ENCODE results near the gene KRT15. TPM values are rescaled to one million over a fixed set of nuclear protein-coding genes. Genes with fewer than 3 reads are reported as not detected.

Gene KRT15
- total RNA-seq, 2 donors from 2014 or later, result 0.24 to 0.37 TPM

DNA sequence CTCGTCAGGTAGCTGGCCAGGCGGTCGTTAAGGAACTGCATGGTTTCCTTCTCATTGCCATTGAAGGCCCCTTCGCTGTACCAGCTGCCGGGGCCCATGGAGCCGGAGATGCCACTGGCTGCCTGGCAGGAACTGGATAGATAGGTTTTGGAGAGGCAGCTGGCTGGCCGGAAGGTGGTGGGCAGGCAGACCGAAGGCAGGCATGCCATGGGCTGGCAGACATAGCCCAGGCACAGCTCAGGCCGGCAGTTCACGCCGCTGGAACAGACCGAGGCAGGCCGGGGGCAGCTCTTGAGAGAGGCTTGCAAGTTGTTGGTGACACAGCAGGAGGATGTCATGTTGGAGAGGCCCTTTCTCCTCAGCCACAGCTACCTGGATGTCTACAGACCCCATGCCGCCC is 51.7 kb downstream of the KRT15 start, which contains the start of gene KRT32:
KRT32 (minus strand) TSS at position 399 of the 400 bp plus-strand sequence; CDS start at position 338, 61 bp downstream.
- DNase-seq (no peak), ATAC-seq (no peak)
- intact Hi-C loops (cut with DNase I), result no loop called here

DNA sequence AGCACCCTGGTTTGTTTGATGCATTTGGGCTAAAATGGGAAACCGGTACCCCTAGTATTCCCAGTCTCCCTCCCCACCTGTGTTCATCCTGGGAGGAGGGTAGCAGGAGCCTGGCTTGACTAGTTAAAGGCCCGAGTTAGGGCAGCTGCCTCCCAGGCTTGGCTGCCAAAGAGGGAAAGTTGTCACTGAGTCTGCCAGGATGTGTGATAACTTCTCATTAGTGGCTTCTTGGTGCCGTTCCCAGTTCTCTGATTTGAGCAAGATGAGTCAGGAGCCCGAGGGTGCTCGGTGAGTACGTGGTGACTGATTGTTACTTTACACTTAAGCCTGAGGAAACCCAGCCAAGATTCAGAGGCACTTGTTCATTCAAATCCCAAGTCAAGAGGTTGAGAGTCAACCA is 54.0 kb downstream of the KRT15 start:
- peak; percentile 97 for ATAC-seq
- intact Hi-C loops (cut with DNase I), result no loop called here
- DNase-seq, result peak; percentile 65

DNA sequence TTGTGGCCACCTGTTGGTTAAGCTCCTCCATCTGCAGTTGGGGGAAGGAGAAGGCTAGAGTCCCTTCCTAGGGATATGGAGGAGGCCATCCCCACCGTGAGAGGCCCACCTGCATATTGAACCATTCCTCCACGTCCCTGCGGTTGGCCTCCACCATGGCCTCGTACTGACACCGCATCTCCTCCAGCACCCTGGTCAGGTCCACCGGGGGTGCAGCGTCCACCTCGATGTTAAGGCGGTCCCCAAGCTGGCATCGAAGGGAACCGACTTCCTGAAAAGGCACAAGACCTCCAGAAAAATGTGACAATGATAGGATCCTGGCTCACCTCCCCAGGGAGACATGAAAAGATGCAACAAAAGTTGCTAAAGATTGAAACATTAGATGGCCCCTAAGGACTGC is 54.5 kb downstream of the KRT15 start:
- intact Hi-C loops (cut with DNase I), result no loop called here
- DNase-seq (no peak), ATAC-seq (no peak)

DNA sequence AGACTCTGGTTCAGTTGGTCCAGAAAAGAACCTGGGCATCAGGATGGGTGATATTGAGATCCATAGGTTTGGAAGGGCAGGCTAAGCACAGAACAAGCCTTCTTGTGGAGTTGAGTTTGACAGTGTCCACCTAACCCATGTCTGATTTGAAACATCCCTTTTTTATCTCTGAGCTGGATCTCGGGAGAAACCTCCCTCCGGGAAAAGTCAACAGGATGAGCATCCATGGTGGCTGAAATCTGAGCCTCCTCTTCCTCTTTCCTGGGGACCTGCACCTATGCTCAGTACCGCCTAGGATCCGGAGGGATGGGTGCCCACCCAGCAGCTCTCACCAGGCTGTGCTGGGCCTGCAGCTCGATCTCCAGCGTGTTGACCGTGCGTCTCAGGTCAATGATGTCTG is 54.9 kb downstream of the KRT15 start:
- DNase-seq (no peak), ATAC-seq (no peak)
- intact Hi-C loops (cut with DNase I), result no loop called here

Small RNA genes lying within 50 kb of the gene (microRNA-seq; reads per million reads assigned to microRNA genes)
- 0 reads per million in 2 donors for gene MIR6510

Other genes starting within 250 kb of the KRT15 start
- not detected for gene KRTAP9-7, start 243.2 kb downstream of the KRT15 start, total RNA-seq
- gene KRTAP29-1, start 216.0 kb downstream of the KRT15 start, total RNA-seq, result not detected
- gene KRTAP16-1, start 209.6 kb downstream of the KRT15 start, total RNA-seq, result not detected
- gene KRTAP17-1, start 203.2 kb downstream of the KRT15 start, total RNA-seq, result not detected
- gene KRT33A, start 168.1 kb downstream of the KRT15 start, total RNA-seq, result not detected
- gene KRT33B, start 149.1 kb downstream of the KRT15 start, total RNA-seq, result not detected
- not detected for gene KRT34, start 136.6 kb downstream of the KRT15 start, total RNA-seq
- gene KRT31, start 121.3 kb downstream of the KRT15 start, total RNA-seq, result not detected
- not detected for gene KRT37, start 94.3 kb downstream of the KRT15 start, total RNA-seq
- gene KRT38, start 77.9 kb downstream of the KRT15 start, total RNA-seq, result not detected
- not detected for gene KRT32, start 51.5 kb downstream of the KRT15 start, total RNA-seq
- gene KRT35, start 37.7 kb downstream of the KRT15 start, total RNA-seq, result not detected
- not detected for gene KRT36, start 29.0 kb downstream of the KRT15 start, total RNA-seq
- not detected for gene KRT13, start 13.3 kb downstream of the KRT15 start, total RNA-seq
- gene KRT19, start 9.4 kb upstream of the KRT15 start, total RNA-seq, result 10 to 100 TPM; 13.7 to 21.0 TPM
- gene KRT9, start 53.2 kb upstream of the KRT15 start, total RNA-seq, result not detected
- under 1 TPM; 0.41 to 0.58 TPM for gene KRT14, start 68.0 kb upstream of the KRT15 start, total RNA-seq
- gene KRT16, start 93.9 kb upstream of the KRT15 start, total RNA-seq, result 1 to 10 TPM in 1 of 2 donors, under 1 TPM in 1; 0.44 to 1.1 TPM
- gene KRT17, start 105.7 kb upstream of the KRT15 start, total RNA-seq, result not detected
- gene EIF1, start 170.0 kb upstream of the KRT15 start, total RNA-seq, result 1,000 to 10,000 TPM in 1 of 2 donors, 100 to 1,000 TPM in 1; 883 to 1,102 TPM
- not detected for gene GAST, start 193.4 kb upstream of the KRT15 start, total RNA-seq
- gene HAP1, start 215.8 kb upstream of the KRT15 start, total RNA-seq, result not detected